SK-N-SH (cell line): Measurements from ENCODE around the gene SLC12A3. TPM values are rescaled to one million over a fixed set of nuclear protein-coding genes. Genes with fewer than 3 reads are reported as not detected.

ENCODE experiments used
- CTCF ChIA-PET: fragments of 300-600, 350-600 bp; formaldehyde crosslinking; extraction: SDS; loops from one replicate; lab custom pipeline; 2021; lab: Yijun Ruan, JAX
- POLR2A ChIA-PET: fragments of 350-600 bp; sonication (Branson Sonifier 250); formaldehyde crosslinking; extraction: SDS; loops from one replicate; lab custom pipeline; 2020; ENCODE audit warnings: antibody characterized with exemption, inconsistent platforms; lab: Yijun Ruan, JAX
- DNase-seq: peaks from one replicate; pipeline ENCODE4 v3.0.0; 2012
- H2AFZ ChIP-seq: fragments of 200-600 bp; sonication (generic); 2 replicates; pipeline ENCODE4 v1.8.1; 2016; ENCODE audit warnings: antibody characterized with exemption, mild to moderate bottlenecking, low read depth
- H3F3A ChIP-seq: fragments of 200-600 bp; sonication (generic); replicated peaks from 2 replicates; pipeline ENCODE3; 2016; ENCODE audit warnings: antibody characterized with exemption, mild to moderate bottlenecking; ENCODE audit not compliant: insufficient read depth
- H3K27ac ChIP-seq, 2 experiments: fragments of 200-500 bp in 1 of 2; fragments of 200-600 bp in 1 of 2; sonication (Bioruptor generic) in 1 of 2; sonication (generic), shearing (Covaris generic) in 1 of 2; 2 replicates each; pipeline versions ENCODE4 v1.5.1 to v1.6.1; 2014 to 2016; ENCODE audit warnings: low read depth in 2 of 2, inconsistent platforms in 1 of 2, low read length in 1 of 2, mild to moderate bottlenecking in 1 of 2, mixed read lengths in 1 of 2
- H3K27me3 ChIP-seq: fragments of 200-600 bp; sonication (generic), shearing (Covaris generic); 2 replicates; pipeline ENCODE4 v1.6.1; 2016; ENCODE audit warnings: mixed run types; ENCODE audit not compliant: insufficient read depth
- H3K36me3 ChIP-seq, 2 experiments: fragments of 200-500 bp in 1 of 2; fragments of 200-600 bp in 1 of 2; sonication (Bioruptor generic) in 1 of 2; sonication (generic) in 1 of 2; replicated peaks in 1 of 2; 2 replicates each; pipeline versions ENCODE3 to v1.5.1; 2014 to 2016; ENCODE audit warnings: low read length in 1 of 2, mild to moderate bottlenecking in 1 of 2; ENCODE audit not compliant: insufficient read depth in 2 of 2, control insufficient read depth in 1 of 2
- H3K4me1 ChIP-seq, 2 experiments: fragments of 200-500 bp in 1 of 2; fragments of 200-600 bp in 1 of 2; sonication (Bioruptor generic) in 1 of 2; sonication (generic), shearing (Covaris generic) in 1 of 2; 2 replicates each; pipeline versions ENCODE4 v1.5.1 to v1.6.1; 2014 to 2016; ENCODE audit warnings: low read depth in 1 of 2, low read length in 1 of 2, mixed run types in 1 of 2; ENCODE audit not compliant: insufficient read depth in 2 of 2, control insufficient read depth in 1 of 2
- H3K4me2 ChIP-seq: fragments of 200-600 bp; sonication (generic), shearing (Covaris generic); 2 replicates; pipeline ENCODE4 v1.6.1; 2017; ENCODE audit warnings: mixed run types
- H3K4me3 ChIP-seq, 2 experiments: fragments of 200-500 bp in 1 of 2; fragments of 200-600 bp in 1 of 2; sonication (Bioruptor generic) in 1 of 2; sonication (generic), shearing (Covaris generic) in 1 of 2; 2 replicates each; pipeline versions ENCODE4 v1.5.1 to v1.8.1; 2014 to 2016; ENCODE audit warnings: low read depth in 2 of 2, inconsistent platforms in 1 of 2, low read length in 1 of 2, mild to moderate bottlenecking in 1 of 2, mixed read lengths in 1 of 2, moderate library complexity in 1 of 2
- H3K79me2 ChIP-seq: fragments of 200-600 bp; sonication (generic); 2 replicates; pipeline ENCODE4 v1.8.1; 2017; ENCODE audit warnings: mild to moderate bottlenecking; ENCODE audit not compliant: insufficient read depth
- H3K9ac ChIP-seq: fragments of 200-600 bp; sonication (generic); 2 replicates; pipeline ENCODE4 v1.6.1; 2017; ENCODE audit warnings: mixed run types
- H3K9me2 ChIP-seq: fragments of 200-600 bp; sonication (generic); 2 replicates; pipeline ENCODE4 v1.6.1; 2017; ENCODE audit warnings: mixed run types
- H3K9me3 ChIP-seq: fragments of 200-600 bp; sonication (generic); 2 replicates; pipeline ENCODE4 v1.6.1; 2017; ENCODE audit warnings: mixed run types, mild to moderate bottlenecking, moderate library complexity
- H4K20me1 ChIP-seq: fragments of 200-600 bp; sonication (generic); 2 replicates; pipeline ENCODE4 v1.6.1; 2017; ENCODE audit warnings: mild to moderate bottlenecking, mixed run types; ENCODE audit not compliant: insufficient read depth
- CTCF ChIP-seq: fragments of 200-600 bp; sonication (generic); IDR thresholded peaks from 2 replicates; pipeline ENCODE4 v1.6.1; 2017; ENCODE audit warnings: antibody characterized with exemption, mild to moderate bottlenecking, moderate library complexity
- EP300 ChIP-seq, 2 experiments: IDR thresholded peaks; 2 replicates each; pipeline versions ENCODE4 v1.4.0 to v1.6.1; 2012; ENCODE audit warnings: borderline replicate concordance in 1 of 2, low read depth in 1 of 2, low read length in 1 of 2
- EZH2phosphoT487 ChIP-seq: fragments of 200-600 bp; sonication (generic); IDR thresholded peaks from 2 replicates; pipeline ENCODE4 v1.6.1; 2017; ENCODE audit warnings: low read depth, mixed run types, mild to moderate bottlenecking, antibody characterized with exemption, moderate library complexity, borderline replicate concordance
- FOSL2 ChIP-seq: IDR thresholded peaks from 2 replicates; pipeline ENCODE4 v1.4.0; 2012; ENCODE audit warnings: low read depth, mild to moderate bottlenecking, moderate library complexity, borderline replicate concordance
- FOXM1 ChIP-seq: IDR thresholded peaks from 2 replicates; pipeline ENCODE4 v1.4.0; 2012; ENCODE audit warnings: low read depth, mild to moderate bottlenecking
- GABPA ChIP-seq: IDR thresholded peaks from 2 replicates; pipeline ENCODE4 v1.4.0; 2012; ENCODE audit warnings: low read depth, mild to moderate bottlenecking
- GATA2 ChIP-seq: sonication (generic); formaldehyde crosslinking; IDR thresholded peaks from 2 replicates; pipeline ENCODE4 v1.5.0; 2020; ENCODE audit warnings: mild to moderate bottlenecking, missing genetic modification reagents
- MAX ChIP-seq: IDR thresholded peaks from 2 replicates; pipeline ENCODE4 v1.4.0; 2012; ENCODE audit warnings: low read depth
- MEF2A ChIP-seq: IDR thresholded peaks from 2 replicates; pipeline ENCODE4 v1.4.0; 2012; ENCODE audit warnings: low read depth, borderline replicate concordance
- NFIC ChIP-seq: IDR thresholded peaks from 2 replicates; pipeline ENCODE4 v1.4.0; 2012; ENCODE audit warnings: borderline replicate concordance
- NRF1 ChIP-seq: IDR thresholded peaks from 2 replicates; pipeline ENCODE4 v1.6.1; 2012; ENCODE audit warnings: low read depth, mild to moderate bottlenecking, low read length
- PBX3 ChIP-seq: IDR thresholded peaks from 2 replicates; pipeline ENCODE4; 2012
- POLR2AphosphoS5 ChIP-seq: IDR thresholded peaks from 2 replicates; pipeline ENCODE4 v1.6.1; 2012; ENCODE audit warnings: low read depth, low read length
- RFX5 ChIP-seq: IDR thresholded peaks from 2 replicates; pipeline ENCODE4 v1.6.1; 2012; ENCODE audit warnings: mild to moderate bottlenecking, improper control_type of control experiment, low read length
- SIN3A ChIP-seq: IDR thresholded peaks from 2 replicates; pipeline ENCODE4 v1.6.1; 2012; ENCODE audit warnings: low read depth, mild to moderate bottlenecking, low read length, moderate library complexity, borderline replicate concordance
- TAF1 ChIP-seq: IDR thresholded peaks from 2 replicates; pipeline ENCODE4 v1.6.1; 2012; ENCODE audit warnings: low read depth, mild to moderate bottlenecking, low read length, moderate library complexity, borderline replicate concordance
- TCF12 ChIP-seq: IDR thresholded peaks from 2 replicates; pipeline ENCODE4 v1.4.0; 2012
- TEAD4 ChIP-seq: IDR thresholded peaks from 2 replicates; pipeline ENCODE4 v1.4.0; 2012; ENCODE audit warnings: mild to moderate bottlenecking, borderline replicate concordance; ENCODE audit not compliant: insufficient read depth
- USF2 ChIP-seq: fragments of 150-350 bp; IDR thresholded peaks from 2 replicates; pipeline ENCODE4 v1.6.1; 2017; ENCODE audit warnings: antibody characterized with exemption, low read length, low read depth, borderline replicate concordance
- YY1 ChIP-seq: IDR thresholded peaks from 2 replicates; pipeline ENCODE4 v1.4.0; 2012; ENCODE audit warnings: low read depth, mild to moderate bottlenecking
- ZBTB33 ChIP-seq: IDR thresholded peaks from 2 replicates; pipeline ENCODE4 v1.4.0; 2012; ENCODE audit warnings: low read depth, borderline replicate concordance
- WGBS: methylation state at CpG from one replicate; pipeline ENCODE4 v1.1.6; 2017; ENCODE audit warnings: low lambda C conversion rate; 5-methylcytosine and 5-hydroxymethylcytosine counted together
- polyA plus RNA-seq, 3 experiments: library from polyadenylated mRNA; depleted of rRNA; stranded (reverse); fragments of >200 nt; gene quantifications; 2 replicates each; pipeline ENCODE4 v1.2.3, GENCODE V29; 2012

SLC12A3 gene
- polyA plus RNA-seq, 1 of the 3 experiments (the other 2 are of a cell fraction): not detected

- TF ChIP-seq PBX3: no peak
Measured at GRCh38 chr16:56953006-56953405, 88.0 kb downstream of the SLC12A3 start (continued).

- no peak overlapping the region for H3K9ac ChIP-seq
- TF ChIP-seq EP300 (IDR thresholded peaks at IDR 0.05; ENCODE audit: borderline replicate concordance in 1 of 2, low read depth in 1 of 2, low read length in 1 of 2) (no peak), EZH2phosphoT487 (no peak), NRF1 (no peak), YY1 (no peak), GATA2 (CRISPR knock-in tag) (no peak), FOXM1 (no peak), NFIC (no peak), RFX5 (no peak), SIN3A (no peak), TEAD4 (no peak), POLR2AphosphoS5 (no peak), TAF1 (no peak), FOSL2 (no peak), TCF12 (no peak), GABPA (no peak), ZBTB33 (no peak), USF2 (no peak), MAX (no peak), MEF2A (no peak), CTCF (no peak)
- TF ChIP-seq, all 33 proteins: peak for 0
- CTCF ChIA-PET: interaction anchor here (1.0 to 1.3 kb wide), 3 partner anchors 14 to 212 kb away, joined by 3 to 6 read pairs (median 3); partner anchors contain the start of gene NLRC5
- peaks cover 0 to 5% of the 10 kb centered on the region in 2 experiments; a peak in 1 of 4 replicates for H3K4me1 ChIP-seq
- no peaks in the 10 kb centered on the region for H3K9me2 ChIP-seq
- no peaks in the 10 kb centered on the region for H3K27me3 ChIP-seq
- no peaks in the 10 kb centered on the region for H3K9me3 ChIP-seq
- DNase-seq: no peak
- no peaks in the 10 kb centered on the region for H3K79me2 ChIP-seq
- no peaks in the 10 kb centered on the region for H4K20me1 ChIP-seq
- 82% methylated on average over 4 of the region's 4 CpGs for WGBS
- no peaks in the 10 kb centered on the region for H3F3A ChIP-seq
- H3K36me3 ChIP-seq: no peaks in the 10 kb centered on the region
- POLR2A ChIA-PET: no interaction called here
- H2AFZ ChIP-seq: no peak overlapping the region
- no peak overlapping the region for H3K27ac ChIP-seq
- no peak overlapping the region for H3K4me3 ChIP-seq
- no peak overlapping the region for H3K4me2 ChIP-seq
Measured at GRCh38 chr16:56956076-56956475, 91.1 kb downstream of the SLC12A3 start.
